ENCODE measurements around the gene SLC39A3.
"Not testable (repeated sequence)": the region's sequence is repeated elsewhere in the genome, so short reads cannot be mapped to it uniquely, and the experiment has no call there.

SLC39A3 gene

GRCh38 chr19:2719232-2719735 is 20.5 kb downstream of the SLC39A3 start:
- DNase-seq (ENCODE audit: low read depth, low spot score) = no peak
- Histone ChIP-seq H3K9ac (ENCODE audit: insufficient read length) (no peak overlapping the region), H3K4me3 (no peak overlapping the region), H3K9me3 (ENCODE audit: low read depth, low read length) (no peaks in the 10 kb centered on the region), H3K27ac (no peak overlapping the region), H3K36me3 (ENCODE audit: insufficient read depth, low read length) (no peaks in the 10 kb centered on the region)
- TF ChIP-seq FOXP2 (optimal IDR thresholded peaks at IDR 0.05; ENCODE audit: control extremely low read depth, extremely low read length, insufficient read depth) (no peak), POLR2AphosphoS5 (IDR thresholded peaks at IDR 0.05; ENCODE audit: borderline replicate concordance, low read depth, low read length) (no peak), EZH2 (IDR thresholded peaks at IDR 0.05) (no peak)

GRCh38 chr19:2717638-2718541 is 21.9 kb downstream of the SLC39A3 start:
- Histone ChIP-seq H3K4me3 (no peak overlapping the region), H3K9me3 (ENCODE audit: low read depth, low read length) (no peaks in the 10 kb centered on the region), H3K9ac (ENCODE audit: insufficient read length) (no peak overlapping the region), H3K27ac (no peak overlapping the region), H3K36me3 (ENCODE audit: insufficient read depth, low read length) (no peaks in the 10 kb centered on the region)
- TF ChIP-seq FOXP2 (optimal IDR thresholded peaks at IDR 0.05; ENCODE audit: control extremely low read depth, extremely low read length, insufficient read depth) = no peak
- TF ChIP-seq POLR2AphosphoS5 (IDR thresholded peaks at IDR 0.05; ENCODE audit: borderline replicate concordance, low read depth, low read length) = no peak
- TF ChIP-seq EZH2 (IDR thresholded peaks at IDR 0.05) = no peak
- DNase-seq (ENCODE audit: low read depth, low spot score) = no peak

GRCh38 chr19:2716722-2717637 is 22.8 kb downstream of the SLC39A3 start:
- DNase-seq (ENCODE audit: low read depth, low spot score) = no peak
- Histone ChIP-seq H3K9me3 (ENCODE audit: low read depth, low read length) (no peaks in the 10 kb centered on the region), H3K4me3 (no peak overlapping the region), H3K27ac (no peak overlapping the region), H3K9ac (ENCODE audit: insufficient read length) (no peak overlapping the region), H3K36me3 (ENCODE audit: insufficient read depth, low read length) (no peaks in the 10 kb centered on the region)
- TF ChIP-seq EZH2 (IDR thresholded peaks at IDR 0.05) (no peak), FOXP2 (optimal IDR thresholded peaks at IDR 0.05; ENCODE audit: control extremely low read depth, extremely low read length, insufficient read depth) (no peak), POLR2AphosphoS5 (IDR thresholded peaks at IDR 0.05; ENCODE audit: borderline replicate concordance, low read depth, low read length) (no peak)

- DNase-seq (ENCODE audit: low read depth, low spot score) = no peak
- Histone ChIP-seq H3K9me3 (ENCODE audit: low read depth, low read length) (no peaks in the 10 kb centered on the region), H3K27ac (no peak overlapping the region), H3K4me3 (no peak overlapping the region), H3K9ac (ENCODE audit: insufficient read length) (no peak overlapping the region), H3K36me3 (ENCODE audit: insufficient read depth, low read length) (no peaks in the 10 kb centered on the region)
- TF ChIP-seq POLR2AphosphoS5 (IDR thresholded peaks at IDR 0.05; ENCODE audit: borderline replicate concordance, low read depth, low read length) = no peak
- no peak for TF ChIP-seq EZH2 (IDR thresholded peaks at IDR 0.05)
- TF ChIP-seq FOXP2 (optimal IDR thresholded peaks at IDR 0.05; ENCODE audit: control extremely low read depth, extremely low read length, insufficient read depth) = no peak
These were observed 23.6 kb downstream of the SLC39A3 start for GRCh38 chr19:2716275-2716650.

GRCh38 chr19:2715470-2716274 is 24.1 kb downstream of the SLC39A3 start:
- TF ChIP-seq POLR2AphosphoS5 (IDR thresholded peaks at IDR 0.05; ENCODE audit: borderline replicate concordance, low read depth, low read length) = no peak
- DNase-seq (ENCODE audit: low read depth, low spot score) = no peak
- Histone ChIP-seq H3K36me3 (ENCODE audit: insufficient read depth, low read length) (no peaks in the 10 kb centered on the region), H3K9me3 (ENCODE audit: low read depth, low read length) (no peaks in the 10 kb centered on the region), H3K27ac (no peak overlapping the region), H3K4me3 (no peak overlapping the region), H3K9ac (ENCODE audit: insufficient read length) (no peak overlapping the region)

- no peak overlapping the region for H3K9ac ChIP-seq (ENCODE audit: insufficient read length)
- TF ChIP-seq FOXP2 (optimal IDR thresholded peaks at IDR 0.05; ENCODE audit: control extremely low read depth, extremely low read length, insufficient read depth) = no peak
- no peak for TF ChIP-seq POLR2AphosphoS5 (IDR thresholded peaks at IDR 0.05; ENCODE audit: borderline replicate concordance, low read depth, low read length)
- TF ChIP-seq EZH2 (IDR thresholded peaks at IDR 0.05) = no peak
- H3K9me3 ChIP-seq (ENCODE audit: low read depth, low read length) = no peaks in the 10 kb centered on the region
- no peaks in the 10 kb centered on the region for H3K36me3 ChIP-seq (ENCODE audit: insufficient read depth, low read length)
- H3K27ac ChIP-seq = no peak overlapping the region
- H3K4me3 ChIP-seq = no peak overlapping the region
- DNase-seq (ENCODE audit: low read depth, low spot score) = no peak
These were observed 25.1 kb downstream of the SLC39A3 start for GRCh38 chr19:2714531-2715269.

- H3K4me3 ChIP-seq; H3K9ac ChIP-seq (ENCODE audit: insufficient read length); H3K27ac ChIP-seq; H3K9me3 ChIP-seq (ENCODE audit: low read depth, low read length); H3K36me3 ChIP-seq (ENCODE audit: insufficient read depth, low read length); DNase-seq (ENCODE audit: low read depth, low spot score): not testable (repeated sequence)
These were observed 25.7 kb downstream of the SLC39A3 start for GRCh38 chr19:2714102-2714501.

- H3K27ac ChIP-seq; H3K36me3 ChIP-seq (ENCODE audit: insufficient read depth, low read length); H3K9me3 ChIP-seq (ENCODE audit: low read depth, low read length); H3K4me3 ChIP-seq; H3K9ac ChIP-seq (ENCODE audit: insufficient read length); DNase-seq (ENCODE audit: low read depth, low spot score): not testable (repeated sequence)
These were observed 26.6 kb downstream of the SLC39A3 start for GRCh38 chr19:2713170-2713569.

Data from SK-N-MC (cell line).